BJ (cell line): ENCODE results near the gene NUBPL. TPM values are rescaled to one million over a fixed set of nuclear protein-coding genes. Genes with fewer than 3 reads are reported as not detected.

Experiments
- CTCF ChIA-PET: fragments of 350-600 bp; formaldehyde crosslinking; extraction: SDS; loops from one replicate; lab custom pipeline; 2021; ENCODE audit warnings: antibody characterized with exemption, inconsistent platforms; lab: Yijun Ruan, JAX
- POLR2A ChIA-PET: fragments of 300-600 bp; sonication (Branson Sonifier 250); formaldehyde crosslinking; extraction: SDS; loops from one replicate; lab custom pipeline; 2021; ENCODE audit warnings: antibody characterized with exemption; lab: Charles Lee
- DNase-seq: peaks from one replicate; pipeline ENCODE4 v3.0.0-alpha.2; 2011; ENCODE audit warnings: low read depth
- H3K27me3 ChIP-seq: 2 replicates; pipeline ENCODE4 v1.6.0; 2011; ENCODE audit warnings: low read length; ENCODE audit not compliant: control insufficient read depth, insufficient read depth
- H3K36me3 ChIP-seq: 2 replicates; pipeline ENCODE4 v1.5.1; 2011; ENCODE audit warnings: low read length; ENCODE audit not compliant: control insufficient read depth, insufficient read depth
- H3K4me3 ChIP-seq: 2 replicates; pipeline ENCODE4 v1.5.1; 2011; ENCODE audit warnings: low read depth, mild to moderate bottlenecking, control low read depth, low read length
- polyA plus RNA-seq: library from polyadenylated mRNA; depleted of rRNA; stranded (reverse); fragments of >200 nt; gene quantifications from 2 replicates; pipeline ENCODE4 v1.2.3, GENCODE V29; 2011
- TF ChIP-seq, protein P1 (sequence below): IDR thresholded peaks from 2 replicates; pipeline ENCODE4 v1.5.1; 2011; ENCODE audit warnings: low read depth, mild to moderate bottlenecking, control low read depth, inconsistent platforms, low read length, moderate library complexity; ENCODE audit not compliant: insufficient read depth

The NUBPL gene
- polyA plus RNA-seq, 1 experiment: 3.3 TPM

DNA sequence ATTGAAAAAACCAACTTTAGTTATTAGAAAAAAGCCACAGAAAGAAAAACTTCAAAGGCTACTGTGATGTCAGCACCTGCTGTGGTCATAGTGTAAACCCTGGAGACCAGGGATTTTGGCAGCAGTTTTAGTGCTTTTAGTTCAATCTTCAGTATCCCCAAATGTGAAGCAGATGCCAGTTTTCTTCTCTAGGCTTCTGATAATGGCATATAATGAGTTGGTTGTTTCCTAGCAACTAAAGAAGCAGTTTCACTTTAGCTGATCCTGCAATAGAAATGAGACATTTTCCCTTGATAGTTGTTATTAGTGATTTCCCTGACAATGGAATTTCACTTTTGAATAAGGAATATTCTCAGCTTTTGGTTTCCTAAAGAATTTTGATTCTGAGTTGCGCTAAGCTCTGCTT lies 131.2 kb downstream of the NUBPL start:
- Histone ChIP-seq H3K36me3 (no peaks in the 10 kb centered on the region), H3K4me3 (no peak overlapping the region), H3K27me3 (no peaks in the 10 kb centered on the region)
- ChIA-PET CTCF (no interaction called here), POLR2A (no interaction called here)
- DNase-seq: peak; percentile 11
- TF ChIP-seq, protein P1, sequence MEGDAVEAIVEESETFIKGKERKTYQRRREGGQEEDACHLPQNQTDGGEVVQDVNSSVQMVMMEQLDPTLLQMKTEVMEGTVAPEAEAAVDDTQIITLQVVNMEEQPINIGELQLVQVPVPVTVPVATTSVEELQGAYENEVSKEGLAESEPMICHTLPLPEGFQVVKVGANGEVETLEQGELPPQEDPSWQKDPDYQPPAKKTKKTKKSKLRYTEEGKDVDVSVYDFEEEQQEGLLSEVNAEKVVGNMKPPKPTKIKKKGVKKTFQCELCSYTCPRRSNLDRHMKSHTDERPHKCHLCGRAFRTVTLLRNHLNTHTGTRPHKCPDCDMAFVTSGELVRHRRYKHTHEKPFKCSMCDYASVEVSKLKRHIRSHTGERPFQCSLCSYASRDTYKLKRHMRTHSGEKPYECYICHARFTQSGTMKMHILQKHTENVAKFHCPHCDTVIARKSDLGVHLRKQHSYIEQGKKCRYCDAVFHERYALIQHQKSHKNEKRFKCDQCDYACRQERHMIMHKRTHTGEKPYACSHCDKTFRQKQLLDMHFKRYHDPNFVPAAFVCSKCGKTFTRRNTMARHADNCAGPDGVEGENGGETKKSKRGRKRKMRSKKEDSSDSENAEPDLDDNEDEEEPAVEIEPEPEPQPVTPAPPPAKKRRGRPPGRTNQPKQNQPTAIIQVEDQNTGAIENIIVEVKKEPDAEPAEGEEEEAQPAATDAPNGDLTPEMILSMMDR: no peak

DNA sequence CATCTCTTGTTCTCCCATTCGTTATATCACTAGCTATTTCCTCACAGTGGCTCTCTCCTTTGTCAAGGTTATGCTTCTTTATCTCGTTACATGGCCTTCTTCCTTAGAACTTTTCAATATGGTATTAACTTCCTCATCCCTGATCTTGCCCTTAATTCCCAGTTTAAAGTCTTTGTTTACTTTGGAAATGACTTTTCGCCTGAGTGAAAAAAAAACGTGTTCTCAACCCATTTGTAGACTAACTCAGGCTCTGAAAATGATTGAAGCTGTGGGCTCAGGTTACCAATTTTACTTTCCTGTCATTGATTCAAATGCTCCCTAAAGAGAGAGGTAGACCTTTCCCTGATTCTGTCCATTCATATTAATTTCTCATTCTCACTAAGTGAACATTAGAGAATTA lies 135.2 kb downstream of the NUBPL start:
- H3K4me3 ChIP-seq: no peak overlapping the region
- TF ChIP-seq, protein P1: no peak
- ChIA-PET POLR2A (no interaction called here), CTCF (no interaction called here)
- no peak for DNase-seq
- no peaks in the 10 kb centered on the region for H3K36me3 ChIP-seq
- no peaks in the 10 kb centered on the region for H3K27me3 ChIP-seq

DNA sequence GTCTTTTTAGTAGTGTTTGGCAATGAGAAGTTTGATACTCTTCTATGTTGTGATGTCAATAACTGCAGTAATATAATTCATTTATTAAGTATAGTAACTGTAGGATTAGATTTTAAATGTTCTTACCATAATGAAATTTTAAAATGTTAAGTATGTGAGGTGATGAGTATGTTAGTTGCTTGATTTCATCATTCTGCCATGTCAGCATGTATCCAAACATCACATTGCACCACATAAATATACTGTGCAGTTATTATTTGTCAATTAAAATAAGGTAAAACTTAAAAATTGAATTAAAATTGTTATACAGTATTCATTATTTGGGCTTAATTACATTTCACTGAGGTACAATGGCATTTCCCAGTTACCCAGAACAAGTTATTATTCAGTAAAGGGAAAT lies 138.6 kb downstream of the NUBPL start:
- Histone ChIP-seq H3K27me3 (no peaks in the 10 kb centered on the region), H3K36me3 (no peaks in the 10 kb centered on the region), H3K4me3 (no peak overlapping the region)
- TF ChIP-seq, protein P1: no peak
- no peak for DNase-seq
- ChIA-PET CTCF (no interaction called here), POLR2A (no interaction called here)

DNA sequence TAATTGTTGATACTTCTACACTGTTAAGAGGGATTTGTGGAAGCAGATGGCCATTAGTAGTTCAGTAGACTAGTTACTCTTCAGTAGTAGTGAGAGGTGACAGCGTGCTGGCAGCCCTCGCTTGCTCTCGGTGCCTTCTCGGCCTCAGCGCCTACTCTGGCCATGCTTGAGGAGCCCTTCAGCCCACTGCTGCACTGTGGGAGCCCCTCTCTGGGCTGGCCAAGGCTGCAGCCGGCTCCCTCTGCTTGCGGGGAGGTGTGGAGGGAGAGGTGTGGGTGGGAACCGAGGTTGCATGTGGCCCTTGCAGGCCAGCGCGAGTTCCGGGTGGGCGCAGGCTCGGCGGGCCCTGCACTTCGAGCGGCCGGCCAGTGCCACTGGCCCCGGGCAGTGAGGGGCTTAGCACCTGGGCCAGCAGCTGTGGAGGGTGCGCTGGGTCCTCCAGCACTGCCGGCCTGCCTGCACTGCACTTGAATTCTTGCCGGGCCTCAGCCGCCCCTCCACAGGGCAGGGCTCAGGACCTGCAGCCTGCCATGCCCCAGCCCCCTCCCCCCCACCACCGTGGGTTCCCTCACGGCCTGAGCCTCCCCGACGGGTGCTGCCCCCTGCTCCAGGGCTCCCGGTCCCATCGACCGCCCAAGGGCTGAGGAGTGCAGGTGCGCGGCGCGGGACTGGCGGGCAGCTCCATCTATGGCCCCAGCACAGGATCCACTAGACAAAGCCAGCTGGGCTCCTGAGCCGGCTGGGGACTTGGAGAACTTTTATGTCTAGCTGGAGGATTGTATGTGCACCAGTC lies 139.3 kb downstream of the NUBPL start:
- Histone ChIP-seq H3K27me3 (no peaks in the 10 kb centered on the region), H3K36me3 (no peaks in the 10 kb centered on the region), H3K4me3 (no peak overlapping the region)
- DNase-seq: no peak
- CTCF ChIA-PET: no interaction called here
- TF ChIP-seq, protein P1: no peak
- POLR2A ChIA-PET: no interaction called here

DNA sequence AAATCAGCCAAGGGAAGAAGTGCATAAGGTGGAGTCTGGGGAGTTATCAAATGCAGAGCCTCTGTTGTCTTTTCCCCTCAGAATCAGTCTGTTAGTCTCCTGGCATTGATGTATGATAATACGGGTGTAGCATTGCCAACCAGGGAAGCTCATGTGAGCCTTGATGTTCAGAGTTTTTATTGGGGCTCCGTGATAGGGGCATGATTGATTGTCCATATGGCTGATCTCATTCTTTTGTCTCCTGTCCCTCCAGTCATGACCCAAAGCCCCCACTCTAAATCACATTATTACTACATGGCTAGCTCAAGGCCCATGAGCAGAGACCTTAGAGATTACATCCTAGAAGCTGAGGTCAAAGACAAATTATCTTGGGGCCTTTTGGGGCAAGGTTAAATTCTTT lies 140.9 kb downstream of the NUBPL start:
- H3K36me3 ChIP-seq: no peaks in the 10 kb centered on the region
- POLR2A ChIA-PET: no interaction called here
- no peak overlapping the region for H3K4me3 ChIP-seq
- no peaks in the 10 kb centered on the region for H3K27me3 ChIP-seq
- TF ChIP-seq, protein P1: no peak
- DNase-seq: no peak
- CTCF ChIA-PET: no interaction called here
